HEK293 (cell line): Measurements from ENCODE around the gene PTPN4.

Experiments
- FEZF1 ChIP-seq: fragments of 450-650 bp; formaldehyde crosslinking; IDR thresholded peaks from 2 replicates; pipeline ENCODE4 v1.5.1; 2016; ENCODE audit warnings: missing biosample characterization, missing genetic modification characterization
- ZBTB1 ChIP-seq: fragments of 450-650 bp; formaldehyde crosslinking; IDR thresholded peaks from 2 replicates; pipeline ENCODE4 v1.5.1; 2016; ENCODE audit warnings: missing biosample characterization, missing genetic modification characterization
- ZNF404 ChIP-seq: fragments of 450-650 bp; formaldehyde crosslinking; IDR thresholded peaks from 2 replicates; pipeline ENCODE4 v1.5.1; 2017; ENCODE audit warnings: missing biosample characterization, missing genetic modification characterization
- ZNF549 ChIP-seq: fragments of 450-650 bp; IDR thresholded peaks from 2 replicates; pipeline ENCODE4 v1.5.1; 2018; ENCODE audit warnings: missing biosample characterization, missing genetic modification characterization, mild to moderate bottlenecking, inconsistent platforms, moderate library complexity
- ZNF747 ChIP-seq: fragments of 450-650 bp; formaldehyde crosslinking; IDR thresholded peaks from 2 replicates; pipeline ENCODE4 v1.5.1; 2016; ENCODE audit warnings: missing biosample characterization, missing genetic modification characterization
- TF ChIP-seq, protein P1 (sequence below): fragments of 450-650 bp; formaldehyde crosslinking; IDR thresholded peaks from 2 replicates; pipeline ENCODE4 v1.5.1; 2016; ENCODE audit warnings: missing biosample characterization, missing genetic modification characterization

DNA sequence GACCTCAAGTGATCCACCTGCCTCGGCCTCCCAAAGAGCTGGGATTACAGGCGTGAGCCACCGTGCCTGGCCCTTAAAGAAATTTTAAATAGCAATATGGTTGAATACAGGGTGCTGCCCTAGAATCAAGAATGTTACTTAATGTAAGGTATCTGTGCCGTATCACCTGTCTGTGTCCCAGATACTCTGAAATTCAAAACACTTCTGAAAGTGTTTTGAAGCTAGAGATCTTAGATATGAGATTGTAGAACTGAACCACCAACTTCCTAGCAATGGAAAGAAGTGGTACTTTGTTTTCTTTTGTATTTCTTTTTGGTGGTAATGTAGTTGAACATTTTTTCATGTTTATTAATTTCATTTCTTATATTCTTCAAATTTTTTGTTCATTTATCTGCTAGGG is 13.0 kb downstream of the PTPN4 start:
- TF ChIP-seq ZNF549 (tag by site-specific recombination) (no peak), ZNF747 (no peak), ZBTB1 (tag by site-specific recombination) (no peak), FEZF1 (tag by site-specific recombination) (no peak), ZNF404 (tag by site-specific recombination) (no peak)
- TF ChIP-seq, protein P1, sequence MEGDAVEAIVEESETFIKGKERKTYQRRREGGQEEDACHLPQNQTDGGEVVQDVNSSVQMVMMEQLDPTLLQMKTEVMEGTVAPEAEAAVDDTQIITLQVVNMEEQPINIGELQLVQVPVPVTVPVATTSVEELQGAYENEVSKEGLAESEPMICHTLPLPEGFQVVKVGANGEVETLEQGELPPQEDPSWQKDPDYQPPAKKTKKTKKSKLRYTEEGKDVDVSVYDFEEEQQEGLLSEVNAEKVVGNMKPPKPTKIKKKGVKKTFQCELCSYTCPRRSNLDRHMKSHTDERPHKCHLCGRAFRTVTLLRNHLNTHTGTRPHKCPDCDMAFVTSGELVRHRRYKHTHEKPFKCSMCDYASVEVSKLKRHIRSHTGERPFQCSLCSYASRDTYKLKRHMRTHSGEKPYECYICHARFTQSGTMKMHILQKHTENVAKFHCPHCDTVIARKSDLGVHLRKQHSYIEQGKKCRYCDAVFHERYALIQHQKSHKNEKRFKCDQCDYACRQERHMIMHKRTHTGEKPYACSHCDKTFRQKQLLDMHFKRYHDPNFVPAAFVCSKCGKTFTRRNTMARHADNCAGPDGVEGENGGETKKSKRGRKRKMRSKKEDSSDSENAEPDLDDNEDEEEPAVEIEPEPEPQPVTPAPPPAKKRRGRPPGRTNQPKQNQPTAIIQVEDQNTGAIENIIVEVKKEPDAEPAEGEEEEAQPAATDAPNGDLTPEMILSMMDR (tag by site-specific recombination), result no peak
